Measurements from ENCODE around the gene SCUBE2.

DNA sequence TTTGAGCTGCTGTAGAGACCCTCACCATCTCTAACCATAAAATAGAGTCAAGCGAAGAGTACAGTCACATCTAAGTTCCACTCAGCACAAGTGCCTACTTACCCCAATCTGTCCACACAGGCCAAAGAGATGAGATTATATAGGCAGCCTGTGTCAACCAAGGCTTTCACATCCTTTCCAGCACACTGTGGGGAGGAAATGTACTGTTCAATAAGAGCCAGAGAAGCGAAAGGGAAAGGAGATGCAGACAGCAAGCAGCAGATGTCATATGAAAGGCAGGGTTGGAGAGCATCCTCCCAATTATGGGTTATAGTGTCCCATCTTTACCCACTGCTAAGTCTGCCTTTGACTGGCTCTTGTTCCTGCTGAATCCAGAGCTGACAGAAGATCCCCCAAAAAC lies 104.0 kb downstream of the SCUBE2 start:
- no peak for TF ChIP-seq CTCF (IDR thresholded peaks at IDR 0.05)
- no peak for TF ChIP-seq EP300 (IDR thresholded peaks at IDR 0.05)
- no peak for TF ChIP-seq POLR2A (IDR thresholded peaks at IDR 0.05)

All from sigmoid colon (tissue), 4 donors.